Stimulated activated naive CD4-positive, alpha-beta T cell treated with Interleukin-2 at 50 U/mL for 16 hours (primary cell): ENCODE results near the gene PTTG1IP2.
"Not testable (repeated sequence)": the region's sequence is repeated elsewhere in the genome, so short reads cannot be mapped to it uniquely, and the experiment has no call there.

Experiments used
- DNase-seq: peaks from one replicate; lab custom pipeline; 2025; lab: John Stamatoyannopoulos, UW

Gene PTTG1IP2

DNA sequence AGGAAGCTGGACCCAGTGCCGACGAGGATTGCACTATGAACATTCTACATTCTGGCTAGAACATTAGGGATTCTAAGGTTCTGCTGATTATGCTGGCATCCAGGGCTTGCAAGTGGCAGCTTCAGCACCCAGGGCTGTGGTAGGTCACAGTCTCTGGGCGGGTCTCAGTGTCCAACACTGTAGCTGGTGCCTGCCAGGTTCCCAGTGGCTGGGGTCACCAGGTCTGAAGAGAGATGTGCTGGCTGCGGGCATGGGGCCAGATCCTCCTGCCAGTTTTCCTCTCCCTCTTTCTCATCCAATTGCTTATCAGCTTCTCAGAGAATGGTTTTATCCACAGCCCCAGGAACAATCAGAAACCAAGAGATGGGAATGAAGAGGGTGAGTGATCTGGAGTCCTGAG lies at the start of gene PTTG1IP2:
TSS of gene PTTG1IP2 (plus strand) at position 86 of the 400 bp plus-strand sequence. CDS start at position 234, 148 bp downstream.
- DNase-seq, result no peak

DNA sequence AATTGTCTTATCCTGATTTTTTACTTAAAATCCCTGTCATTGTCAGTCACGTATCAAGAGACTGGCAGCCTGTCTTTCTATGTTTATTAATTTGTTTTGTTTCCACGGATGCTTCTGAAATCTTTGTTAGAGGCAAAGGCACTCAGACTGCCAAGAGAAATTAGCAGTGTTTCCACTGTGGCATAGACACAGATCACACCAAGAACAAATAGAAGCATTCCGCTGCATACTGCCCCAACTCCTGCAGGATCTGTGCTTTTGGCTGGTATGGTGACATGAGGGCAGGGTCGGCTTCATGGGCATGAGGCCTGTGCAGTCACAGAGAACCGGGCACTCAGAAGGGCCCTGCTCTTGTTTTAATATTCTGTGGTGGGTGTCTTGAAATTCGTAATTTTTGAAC lies 47.8 kb upstream of the PTTG1IP2 start:
- DNase-seq, result no peak

DNA sequence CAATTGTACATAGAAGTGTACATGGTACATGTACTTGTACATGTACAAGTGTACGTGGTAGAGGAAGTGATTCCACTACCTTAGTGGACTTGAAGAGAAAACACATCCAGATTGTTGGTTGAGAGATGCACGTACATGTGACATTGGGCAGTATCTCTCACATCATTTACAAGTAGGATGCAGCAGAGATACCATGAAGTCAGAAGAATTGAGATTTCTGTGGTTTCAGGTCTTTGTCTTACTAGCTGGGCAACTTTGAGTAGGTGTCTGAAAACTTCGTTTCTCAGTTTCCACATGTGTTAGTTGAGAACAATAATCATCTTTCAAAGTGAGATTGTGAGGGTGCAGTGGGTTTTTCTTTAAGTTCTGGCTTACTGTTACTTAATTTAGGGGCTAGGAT lies 44.7 kb upstream of the PTTG1IP2 start:
- DNase-seq, result no peak

DNA sequence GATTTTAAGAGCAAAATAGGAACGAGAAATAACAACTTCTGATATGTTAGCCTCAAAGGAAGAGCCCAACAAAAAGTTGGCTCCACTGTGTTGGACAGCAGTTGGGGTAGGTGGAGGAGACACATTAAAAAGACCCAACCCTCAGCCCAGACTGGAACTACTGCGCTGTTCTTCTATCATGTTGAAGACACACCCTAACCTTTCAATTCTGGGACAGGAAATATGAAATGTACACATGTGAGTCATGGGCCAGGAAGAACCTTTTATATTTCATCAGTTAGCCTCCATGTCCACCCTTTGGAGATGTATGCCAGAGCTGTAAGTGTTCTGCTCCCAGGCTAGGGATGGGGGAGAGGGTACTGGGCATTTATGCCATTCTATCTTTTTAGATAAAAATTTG lies 44.1 kb upstream of the PTTG1IP2 start:
- DNase-seq, result no peak

DNA sequence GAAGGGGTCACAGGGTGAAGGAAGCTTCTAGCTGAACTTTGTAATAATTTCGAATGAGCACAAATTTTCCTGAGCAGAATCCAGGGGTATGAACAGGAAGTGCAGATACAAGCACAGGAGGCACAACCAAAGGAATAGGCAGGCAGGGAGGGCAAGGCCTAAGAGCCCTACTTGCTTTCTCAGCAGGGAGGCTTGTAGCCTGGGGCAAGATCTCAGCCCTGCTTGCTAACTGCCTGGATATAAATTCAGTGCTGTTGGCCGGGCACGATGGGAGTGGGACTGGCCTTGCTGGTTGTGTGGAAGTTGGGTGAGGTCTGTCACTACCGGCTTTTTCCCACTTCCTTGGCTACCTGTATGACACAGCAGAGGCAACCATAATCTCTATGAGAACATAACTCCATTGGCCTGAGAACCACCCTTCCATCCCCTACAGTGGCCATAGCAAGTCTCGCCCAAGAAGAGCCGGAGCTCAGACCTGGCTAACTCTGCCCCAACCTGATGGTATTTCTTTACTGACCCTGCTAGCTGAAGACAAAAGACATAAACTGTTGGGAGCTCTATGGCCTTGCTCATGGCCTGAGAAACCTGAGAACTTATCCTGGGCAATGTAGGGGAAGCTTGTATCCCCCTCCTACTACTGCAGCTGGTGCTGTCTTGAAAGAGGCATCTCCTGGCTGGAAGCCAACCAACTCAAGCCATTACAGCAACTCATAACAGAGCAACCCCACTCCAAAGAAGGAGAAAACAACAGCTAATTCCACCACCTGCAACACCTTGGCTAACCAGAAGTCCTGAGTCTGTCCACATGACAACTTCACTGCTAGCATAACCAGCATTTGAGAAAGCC lies 38.6 kb upstream of the PTTG1IP2 start:
- DNase-seq, result no peak

DNA sequence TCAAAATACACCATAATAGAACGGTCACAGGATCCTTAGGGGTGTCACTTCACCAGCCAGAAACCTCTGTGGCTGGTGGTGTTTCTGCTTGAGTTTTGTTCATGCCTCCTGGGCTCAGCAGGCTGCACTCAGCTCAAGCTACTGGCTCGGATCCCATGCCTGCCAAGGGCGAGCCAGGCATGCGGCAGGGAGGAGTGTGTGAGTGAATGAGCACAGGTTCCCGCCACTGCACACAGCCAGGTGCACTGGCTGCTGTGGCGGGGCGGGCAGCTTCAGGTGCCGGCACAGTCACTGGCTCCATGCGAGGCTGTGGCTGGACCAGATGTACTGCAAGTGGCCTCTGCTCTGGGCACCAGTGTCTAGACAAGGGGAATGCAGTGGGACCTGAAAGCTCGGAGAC lies 36.7 kb upstream of the PTTG1IP2 start:
- DNase-seq, result no peak

DNA sequence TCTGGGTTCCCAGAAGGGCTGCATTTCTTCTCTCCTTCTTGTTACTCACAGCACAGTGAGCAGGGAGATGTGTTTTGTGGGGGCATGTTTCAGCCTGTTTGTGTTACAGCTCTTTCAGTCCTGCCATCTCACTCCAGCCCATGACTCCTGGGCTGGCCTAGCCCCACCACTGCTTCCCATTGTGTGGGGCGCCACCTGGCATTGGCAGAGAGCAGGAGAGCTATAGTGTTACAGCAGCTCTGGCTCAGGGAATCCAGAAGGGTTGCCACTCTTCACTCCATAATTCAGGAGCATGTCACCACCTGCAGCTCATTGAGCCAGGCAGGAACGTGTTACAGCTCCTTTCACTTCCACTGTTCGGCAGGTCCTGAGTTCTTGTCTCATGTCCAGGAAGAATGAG lies 36.2 kb upstream of the PTTG1IP2 start:
- DNase-seq, result no peak

DNA sequence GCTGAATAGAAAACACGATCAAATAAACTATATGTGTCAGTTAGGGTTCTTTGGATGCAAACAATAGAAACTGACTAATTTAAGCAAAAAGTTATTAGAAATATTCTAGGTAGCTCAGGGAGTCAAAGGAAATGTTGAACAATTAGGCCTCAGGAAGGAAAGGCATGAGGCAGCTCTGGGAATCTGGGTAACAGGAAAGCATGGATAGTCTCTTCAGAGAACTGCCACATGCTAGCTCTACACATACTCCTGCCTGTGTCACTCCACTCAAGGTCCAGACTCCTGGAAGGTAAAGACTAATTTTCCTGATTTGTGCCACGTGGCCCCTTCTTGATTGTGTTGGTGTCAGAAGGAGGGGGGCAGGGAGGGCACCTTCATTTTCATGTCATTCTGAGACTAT lies 23.8 kb upstream of the PTTG1IP2 start:
- no peak for DNase-seq

DNA sequence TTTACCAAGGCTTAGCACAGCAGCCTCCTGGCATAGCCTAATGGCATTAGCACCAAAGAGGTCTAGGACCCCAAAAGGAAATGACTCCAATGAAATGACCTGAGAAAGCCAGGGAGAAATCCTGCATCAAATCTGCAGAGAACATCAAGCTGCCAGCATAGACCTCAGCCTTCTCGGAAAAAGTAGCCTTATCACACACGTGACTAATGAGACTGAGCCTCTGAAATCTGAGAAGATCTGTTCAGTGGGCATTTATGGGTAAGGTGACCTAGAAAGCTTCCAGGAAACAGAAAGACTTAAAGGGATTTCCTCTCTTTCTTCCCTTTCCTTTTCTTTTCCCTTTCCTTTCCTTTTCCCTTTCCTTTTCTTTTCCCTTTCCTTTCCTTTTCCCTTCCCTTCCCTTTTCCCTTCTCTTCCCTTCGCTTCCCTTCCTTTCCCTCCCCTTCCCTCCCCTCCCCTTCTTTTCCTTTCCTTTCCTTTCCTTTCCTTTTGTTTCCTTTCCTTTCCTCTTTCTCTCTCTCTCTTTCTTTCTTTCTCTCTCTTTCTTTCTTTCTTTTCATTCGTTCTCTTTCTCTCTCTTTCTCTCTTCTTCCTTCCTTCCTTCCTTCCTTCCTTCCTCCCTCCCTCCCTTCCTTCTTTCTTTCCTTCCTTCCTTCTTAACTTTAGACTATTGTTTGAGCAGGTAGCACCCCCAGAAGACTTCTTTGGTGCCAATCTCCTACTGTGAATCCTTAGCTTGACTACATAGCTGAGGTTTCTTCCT lies 23.1 kb upstream of the PTTG1IP2 start:
- no peak for DNase-seq

DNA sequence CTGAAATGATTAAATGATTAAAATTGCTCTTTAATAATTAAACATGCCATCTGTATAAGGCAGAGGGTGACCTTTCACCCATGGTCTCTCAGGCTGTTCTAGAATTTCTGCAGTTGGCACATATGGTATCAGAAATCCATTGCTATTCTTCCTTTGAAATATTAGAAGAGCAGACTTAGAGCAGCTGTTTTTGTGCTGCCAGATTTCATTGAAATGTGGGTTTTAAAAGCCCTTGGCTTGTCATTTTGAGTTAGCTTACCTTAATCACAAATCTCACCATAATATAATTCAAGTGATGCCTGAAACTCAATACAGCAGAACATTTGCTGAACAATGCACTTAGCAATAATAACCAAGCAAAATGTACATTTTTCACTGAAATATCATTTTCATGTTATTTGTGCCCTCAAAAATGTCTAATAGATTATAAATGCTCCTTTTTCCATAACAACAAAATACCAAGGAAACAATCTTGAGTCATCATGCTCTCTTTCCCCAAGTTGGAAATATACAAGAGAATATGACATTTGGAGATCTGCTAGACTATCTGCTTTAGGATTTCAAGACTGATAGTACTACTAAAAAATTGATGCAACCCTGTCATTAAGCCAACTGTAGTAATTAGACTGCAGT lies 16.1 kb upstream of the PTTG1IP2 start:
- DNase-seq, result no peak

DNA sequence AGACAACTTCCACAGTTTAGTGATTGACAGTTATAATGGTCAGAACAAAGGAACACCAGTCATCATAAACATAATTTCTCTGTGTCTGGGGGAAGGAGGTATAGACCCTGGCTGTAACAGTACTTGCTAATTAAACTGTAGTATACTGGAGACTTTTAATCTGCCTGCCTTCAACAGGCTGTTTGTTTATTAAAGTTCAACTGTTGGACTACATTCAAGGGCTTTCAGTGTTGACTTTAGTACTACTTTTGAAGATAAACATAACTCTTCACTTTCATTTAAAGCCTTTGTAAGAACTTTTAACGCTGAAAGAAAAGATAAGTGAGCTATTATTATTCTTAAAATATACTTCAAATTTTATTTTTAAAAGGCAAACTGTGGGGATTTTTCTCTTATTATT lies 15.5 kb upstream of the PTTG1IP2 start:
- DNase-seq, result no peak

DNA sequence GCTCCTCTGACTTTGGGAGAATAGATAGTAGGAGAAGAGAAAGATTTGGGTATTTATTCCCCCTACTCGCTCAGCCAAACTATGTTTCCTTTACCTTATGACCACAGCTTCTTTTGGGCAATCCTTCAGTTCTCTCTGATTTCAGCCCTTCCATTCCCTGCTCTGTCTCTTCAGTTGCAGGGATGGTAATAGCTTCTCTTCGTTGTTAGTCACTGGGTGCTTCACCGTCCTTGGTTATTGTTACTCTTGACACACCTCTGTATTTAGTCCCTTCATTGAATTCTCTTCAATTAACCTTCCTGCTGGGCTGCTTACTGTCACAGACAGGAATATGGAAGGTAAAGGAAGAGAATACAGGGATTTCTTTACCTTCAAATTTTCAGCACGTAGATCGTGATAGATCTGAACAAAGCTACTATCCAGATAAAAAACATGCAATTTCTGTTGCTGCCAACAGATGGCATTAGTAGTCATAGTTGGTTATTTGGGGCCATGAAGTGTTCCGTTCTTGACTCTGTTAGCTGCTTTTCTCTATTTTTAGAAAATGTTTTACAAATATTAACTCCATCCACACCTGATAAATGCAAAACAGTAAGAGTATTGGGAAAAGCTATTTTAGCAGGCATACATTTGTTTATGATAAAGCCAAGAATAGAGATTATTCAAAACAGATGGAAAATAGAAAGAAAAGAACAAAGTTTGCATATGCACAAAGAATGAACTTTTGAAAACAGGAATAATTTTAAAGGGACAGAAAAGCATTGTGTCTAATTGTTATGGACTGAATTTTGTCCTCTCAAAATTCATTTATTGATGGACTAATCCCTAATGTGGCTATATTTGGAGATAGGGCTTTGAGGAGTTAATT lies 14.0 kb upstream of the PTTG1IP2 start:
- no peak for DNase-seq

DNA sequence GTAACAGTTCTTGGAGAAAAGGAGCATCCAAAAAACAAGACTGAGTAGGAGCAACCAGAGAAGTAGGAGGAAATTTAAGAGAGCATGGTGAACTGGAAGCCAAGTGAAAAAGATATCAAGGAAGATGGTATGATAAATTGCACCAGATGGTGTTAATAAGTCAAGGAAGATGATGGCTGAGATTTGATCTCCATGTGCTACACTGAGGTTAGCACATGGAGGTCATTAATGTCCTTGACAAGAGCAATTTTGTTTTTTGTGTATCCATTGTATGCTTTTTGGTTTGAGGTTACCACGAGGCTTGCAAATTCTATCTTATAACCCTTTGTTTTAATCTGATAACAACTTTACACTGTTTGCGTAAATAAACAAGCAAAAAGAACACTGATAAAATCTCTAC lies 11.3 kb upstream of the PTTG1IP2 start:
- no peak for DNase-seq

DNA sequence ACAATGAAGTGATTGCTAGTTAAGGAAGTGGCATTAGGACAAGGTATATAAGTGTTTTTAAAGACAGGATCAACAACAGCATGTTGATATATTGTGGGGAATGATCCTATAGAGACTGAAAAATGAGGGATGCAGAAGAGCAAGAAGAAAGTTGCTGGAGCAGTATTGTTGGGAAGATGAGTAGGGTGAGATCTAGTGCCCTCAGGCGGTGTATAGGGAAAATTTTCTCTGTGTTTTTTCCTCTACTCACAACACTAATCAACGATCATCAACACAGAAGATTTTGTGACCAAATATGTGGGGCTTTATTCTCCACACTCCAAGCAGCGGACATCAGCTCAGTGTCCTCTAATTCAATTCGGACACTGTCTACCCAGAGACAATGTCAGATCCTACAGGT lies 9.6 kb upstream of the PTTG1IP2 start:
- DNase-seq, result no peak

DNA sequence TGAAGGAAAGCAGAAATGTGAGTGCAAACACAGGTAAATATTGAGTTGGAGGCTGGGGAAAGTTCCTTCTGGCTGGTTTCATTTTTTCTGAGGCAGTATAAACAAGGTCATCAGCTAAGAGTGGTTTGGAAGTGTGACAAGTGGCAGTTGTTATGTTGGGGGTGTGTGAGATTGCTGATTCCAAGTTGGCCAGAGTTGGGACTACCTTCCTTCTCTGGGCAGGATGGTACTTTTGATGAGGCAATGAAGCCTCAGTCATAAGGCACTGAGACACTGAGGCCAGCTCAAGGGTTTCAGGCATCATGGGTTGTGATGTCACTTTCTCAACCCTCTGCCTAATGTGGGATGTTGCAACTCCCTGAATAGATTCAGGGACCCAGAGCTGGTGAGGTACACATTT lies 8.2 kb upstream of the PTTG1IP2 start:
- no peak for DNase-seq

DNA sequence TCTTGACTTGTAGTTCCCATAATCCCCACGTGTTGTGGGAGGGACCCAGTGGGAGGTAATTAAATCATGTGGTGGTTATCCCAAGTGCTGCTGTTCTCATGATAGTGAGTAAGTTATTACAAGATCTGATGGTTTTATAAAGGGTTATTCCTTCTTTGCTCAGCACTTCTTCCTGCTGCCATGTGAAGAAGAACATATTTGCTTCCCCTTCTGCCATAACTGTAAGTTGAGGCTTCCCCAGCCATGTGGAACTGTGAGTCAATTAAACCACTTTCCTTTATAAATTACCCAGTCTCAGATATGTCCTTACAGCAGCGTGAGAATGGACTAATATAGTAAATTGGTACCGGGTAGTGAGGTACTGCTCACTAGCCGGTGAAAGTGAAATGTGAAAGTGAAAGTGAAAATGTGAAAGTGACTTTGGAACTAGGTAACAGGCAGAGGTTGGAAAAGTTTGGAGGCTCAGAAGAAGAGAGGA lies 6.2 kb upstream of the PTTG1IP2 start:
- DNase-seq, result not testable (repeated sequence)

DNA sequence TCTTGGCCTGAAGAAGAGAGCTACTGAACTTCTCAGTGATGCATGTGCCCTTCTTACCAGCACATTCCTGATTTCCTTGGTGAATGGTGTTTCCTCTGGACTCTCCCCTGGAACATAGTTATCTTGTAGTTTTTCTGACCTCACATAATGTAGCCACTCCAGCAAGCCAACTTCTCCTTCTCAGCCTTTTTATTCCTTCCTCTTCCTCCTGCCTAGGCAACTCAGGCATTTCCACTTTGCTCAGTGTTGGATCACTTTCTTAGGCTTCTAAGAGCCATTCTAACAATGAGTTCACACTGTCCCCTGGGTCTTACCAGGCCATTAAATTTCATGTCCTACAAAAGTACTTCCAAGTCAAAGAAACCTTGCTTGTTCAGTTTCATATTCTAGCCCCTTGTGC lies 3.6 kb upstream of the PTTG1IP2 start:
- DNase-seq, result no peak

DNA sequence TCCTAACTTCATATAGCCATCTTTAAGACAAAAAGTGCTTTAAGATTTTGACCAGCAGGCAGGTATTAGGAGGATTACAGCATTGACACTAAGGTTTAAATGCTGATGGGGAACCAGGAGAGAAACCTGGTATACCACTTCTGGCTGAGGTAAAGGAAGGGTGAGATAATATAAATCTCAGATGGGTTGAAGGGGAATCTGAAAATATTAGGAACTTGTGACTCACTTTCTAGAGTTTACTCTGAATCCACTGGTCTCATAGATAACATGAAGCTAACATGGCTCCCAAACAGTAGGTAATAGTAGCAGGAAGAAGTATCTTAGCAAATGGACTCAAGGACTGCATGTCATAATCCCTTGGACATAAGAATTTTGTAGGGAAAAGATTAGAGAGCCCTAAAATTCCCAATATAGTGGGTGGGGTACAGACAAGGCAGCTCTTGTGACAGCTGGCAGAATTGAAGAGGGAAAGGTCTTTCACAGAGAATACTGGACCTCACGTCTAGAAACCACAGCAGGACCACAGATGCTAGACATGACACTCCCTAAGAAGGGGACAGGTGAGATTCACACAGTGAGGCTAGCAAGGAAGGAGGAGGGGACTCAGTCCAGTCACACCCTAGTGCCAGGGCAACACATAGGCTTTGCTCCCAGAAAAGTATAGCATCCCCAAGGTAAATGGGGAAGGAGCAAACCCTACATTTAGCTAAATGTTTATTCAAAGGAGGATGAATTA lies 3.5 kb downstream of the PTTG1IP2 start:
- no peak for DNase-seq

DNA sequence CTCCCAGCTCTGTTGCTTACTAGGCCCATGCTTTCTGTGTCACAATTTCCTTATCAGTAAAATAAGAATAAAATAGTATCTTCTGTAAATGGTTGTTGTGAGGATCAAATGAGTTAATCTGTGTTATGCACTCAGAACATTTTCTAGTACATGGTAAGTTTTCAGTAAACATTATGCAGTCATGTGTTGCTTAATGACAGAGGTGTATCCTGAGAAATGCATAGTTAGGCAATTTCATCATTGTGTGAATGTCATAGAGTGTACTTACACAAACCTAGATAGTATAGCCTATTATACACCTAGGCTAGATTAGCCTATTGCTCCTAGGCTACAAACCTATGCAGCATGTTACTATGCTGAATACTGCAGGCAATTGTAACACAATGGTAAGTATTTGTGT lies 4.4 kb downstream of the PTTG1IP2 start:
- no peak for DNase-seq

DNA sequence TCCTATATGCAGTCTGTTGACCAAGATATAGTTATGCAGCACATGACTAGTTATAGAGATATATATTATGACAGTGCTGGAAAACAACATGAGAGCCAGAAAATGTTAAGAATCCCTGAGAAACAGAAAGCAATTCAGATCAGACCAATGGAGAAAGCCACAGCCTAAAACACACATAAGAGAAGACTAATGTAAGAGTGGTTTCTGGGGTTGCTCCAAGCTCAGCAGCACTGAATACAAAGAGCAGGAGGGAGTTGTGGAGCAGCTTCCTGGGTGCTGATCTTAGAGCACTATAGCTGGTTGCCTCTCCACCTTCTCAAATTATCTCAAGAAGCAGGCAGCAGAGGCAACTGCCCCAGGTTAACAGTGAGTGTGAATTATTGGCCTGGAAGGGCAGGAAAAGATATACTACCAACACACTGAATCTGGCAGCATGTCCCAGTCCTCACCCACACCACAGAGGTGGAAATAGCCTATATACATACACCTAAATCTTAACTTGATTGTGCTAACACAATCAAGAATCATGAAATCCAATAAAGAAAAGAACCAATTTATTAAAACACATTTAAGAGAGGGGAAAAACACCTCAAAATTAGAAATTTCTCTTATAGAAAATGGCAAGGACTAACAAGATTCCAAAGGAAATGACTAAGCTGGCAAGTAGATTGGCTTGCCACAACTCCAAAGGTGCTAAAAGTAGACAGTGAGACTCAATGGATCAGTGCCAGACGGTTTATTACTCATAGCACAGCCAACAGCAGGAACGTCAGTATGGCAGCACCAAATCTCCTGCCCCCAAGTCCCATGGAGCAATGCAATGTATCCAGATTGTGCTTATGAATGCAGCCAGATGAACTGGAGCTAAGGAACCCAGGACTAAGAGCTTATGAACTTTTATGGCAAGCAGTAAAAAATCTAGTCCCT lies 5.1 kb downstream of the PTTG1IP2 start:
- no peak for DNase-seq
